Trophoblast cell (in vitro differentiated cells and primary cell): ENCODE results near the gene SLC1A4.
"Not testable (repeated sequence)": the region's sequence is repeated elsewhere in the genome, so short reads cannot be mapped to it uniquely, and the experiment has no call there.

Source experiments
- DNase-seq, 2 donors: peaks; one replicate each; pipeline ENCODE4 v3.0.0-alpha.2; 2016
- H2AFZ ChIP-seq: 2 replicates; pipeline ENCODE4 v1.6.1; 2013; ENCODE audit warnings: low read length, moderate library complexity, mild to moderate bottlenecking; ENCODE audit not compliant: insufficient read depth, poor library complexity
- H2AK5ac ChIP-seq: 2 replicates; pipeline ENCODE4 v1.6.1; 2013; ENCODE audit warnings: mild to moderate bottlenecking, low read length
- H2BK120ac ChIP-seq: 2 replicates; pipeline ENCODE4 v1.6.1; 2013; ENCODE audit warnings: low read length, mild to moderate bottlenecking, moderate library complexity; ENCODE audit not compliant: insufficient read depth, poor library complexity
- H2BK12ac ChIP-seq: 2 replicates; pipeline ENCODE4 v1.6.1; 2013; ENCODE audit warnings: mild to moderate bottlenecking, low read length, moderate library complexity
- H2BK5ac ChIP-seq: 2 replicates; pipeline ENCODE4 v1.6.1; 2013; ENCODE audit warnings: low read length, low read depth, moderate library complexity, mild to moderate bottlenecking; ENCODE audit not compliant: poor library complexity
- H3K14ac ChIP-seq: 2 replicates; pipeline ENCODE4 v1.6.1; 2013; ENCODE audit warnings: mild to moderate bottlenecking, low read length
- H3K18ac ChIP-seq: 2 replicates; pipeline ENCODE4 v1.6.1; 2013; ENCODE audit warnings: mild to moderate bottlenecking, low read length
- H3K23ac ChIP-seq: 2 replicates; pipeline ENCODE4 v1.6.1; 2013; ENCODE audit warnings: low read length
- H3K27ac ChIP-seq: 2 replicates; pipeline ENCODE4 v1.5.1; 2013; ENCODE audit warnings: low read depth, mild to moderate bottlenecking, inconsistent platforms, low read length, moderate library complexity
- H3K27me3 ChIP-seq: 2 replicates; pipeline ENCODE4 v1.6.1; 2013; ENCODE audit warnings: inconsistent platforms, mild to moderate bottlenecking, low read length, moderate library complexity; ENCODE audit not compliant: insufficient read depth
- H3K36me3 ChIP-seq, 2 experiments: 1 replicate in 1 of 2; 2 replicates in 1 of 2; pipeline ENCODE4 v1.6.1; 2013; ENCODE audit warnings: low read length in 2 of 2, mild to moderate bottlenecking in 2 of 2, moderate library complexity in 1 of 2; ENCODE audit not compliant: insufficient read depth in 2 of 2, control insufficient read depth in 1 of 2
- H3K4ac ChIP-seq: 2 replicates; pipeline ENCODE4 v1.6.1; 2013; ENCODE audit warnings: low read depth, mild to moderate bottlenecking, low read length, moderate library complexity
- H3K4me1 ChIP-seq, 2 experiments: 1 replicate in 1 of 2; 2 replicates in 1 of 2; pipeline ENCODE4 v1.6.1; 2013; ENCODE audit warnings: low read length in 2 of 2, mild to moderate bottlenecking in 2 of 2, moderate library complexity in 1 of 2; ENCODE audit not compliant: insufficient read depth in 2 of 2, control insufficient read depth in 1 of 2
- H3K4me2 ChIP-seq: 2 replicates; pipeline ENCODE4 v1.6.1; 2013; ENCODE audit warnings: inconsistent platforms, mild to moderate bottlenecking, low read length, moderate library complexity
- H3K4me3 ChIP-seq: 2 replicates; pipeline ENCODE4 v1.5.1; 2013; ENCODE audit warnings: mild to moderate bottlenecking, low read depth, low read length, inconsistent platforms
- H3K79me1 ChIP-seq: one replicate; pipeline ENCODE4 v1.6.1; 2013; ENCODE audit warnings: low read length
- H3K79me2 ChIP-seq: 2 replicates; pipeline ENCODE4 v1.6.1; 2013; ENCODE audit warnings: low read length, mild to moderate bottlenecking; ENCODE audit not compliant: control insufficient read depth, insufficient read depth, poor library complexity
- H3K9ac ChIP-seq: 2 replicates; pipeline ENCODE4 v1.6.1; 2013; ENCODE audit warnings: mild to moderate bottlenecking, low read length
- H3K9me3 ChIP-seq: 2 replicates; pipeline ENCODE4 v1.6.1; 2013; ENCODE audit warnings: low read depth, mild to moderate bottlenecking, control low read depth, inconsistent platforms, low read length; ENCODE audit not compliant: insufficient read depth
- H4K12ac ChIP-seq: 2 replicates; pipeline ENCODE4 v1.6.1; 2013; ENCODE audit warnings: low read depth, mild to moderate bottlenecking, low read length, moderate library complexity
- H4K8ac ChIP-seq: 2 replicates; pipeline ENCODE4 v1.6.1; 2013; ENCODE audit warnings: low read depth, mild to moderate bottlenecking, low read length, moderate library complexity
- H4K91ac ChIP-seq: one replicate; pipeline ENCODE4 v1.6.1; 2013; ENCODE audit warnings: low read depth, mild to moderate bottlenecking, low read length, moderate library complexity
- WGBS: extraction: QIAGEN DNeasy Blood & Tissue Kit; methylation state at CpG from one replicate; pipeline ENCODE4 v1.1.7; 2013; ENCODE audit warnings: missing lambda C conversion rate; ENCODE audit not compliant: insufficient read length, insufficient coverage; ENCODE audit errors: extremely low coverage; 5-methylcytosine and 5-hydroxymethylcytosine counted together

Gene SLC1A4

GRCh38 chr2:65033178-65033577, 44.0 kb downstream of the SLC1A4 start:
- no peaks in the 10 kb centered on the region for H3K27me3 ChIP-seq
- H3K14ac ChIP-seq, result no peak overlapping the region
- peaks cover 0 to 2% of the 10 kb centered on the region in 2 experiments for H3K4me1 ChIP-seq
- H4K8ac ChIP-seq, result no peak overlapping the region
- no peak for DNase-seq
- H3K79me1 ChIP-seq, result no peaks in the 10 kb centered on the region
- H3K36me3 ChIP-seq, result no peaks in the 10 kb centered on the region
- H3K4me2 ChIP-seq, result no peak overlapping the region
- H3K79me2 ChIP-seq, result no peaks in the 10 kb centered on the region
- no peak overlapping the region for H2BK5ac ChIP-seq
- H3K4me3 ChIP-seq, result no peak overlapping the region
- no peak overlapping the region for H3K27ac ChIP-seq
- H3K18ac ChIP-seq, result no peak overlapping the region
- H4K91ac ChIP-seq, result no peak overlapping the region
- no peak overlapping the region for H3K9ac ChIP-seq
- H2AFZ ChIP-seq, result no peak overlapping the region
- no peaks in the 10 kb centered on the region for H3K9me3 ChIP-seq
- no peak overlapping the region for H3K23ac ChIP-seq
- no peak overlapping the region for H3K4ac ChIP-seq
- H2AK5ac ChIP-seq, result no peak overlapping the region
- no CpG with 5 or more reads among the region's 4 CpGs for WGBS
- no peak overlapping the region for H2BK12ac ChIP-seq
- no peak overlapping the region for H4K12ac ChIP-seq
- no peak overlapping the region for H2BK120ac ChIP-seq

GRCh38 chr2:65033667-65034066, 44.5 kb downstream of the SLC1A4 start:
- not testable (repeated sequence) for H3K4me3 ChIP-seq, H4K91ac ChIP-seq, H2BK5ac ChIP-seq, H3K23ac ChIP-seq, H3K79me1 ChIP-seq, H2AFZ ChIP-seq, DNase-seq, H2BK12ac ChIP-seq, H3K4me1 ChIP-seq, H3K79me2 ChIP-seq, H3K18ac ChIP-seq, H3K36me3 ChIP-seq, H2AK5ac ChIP-seq, H3K27me3 ChIP-seq, H2BK120ac ChIP-seq, H3K27ac ChIP-seq, H3K9ac ChIP-seq, H3K4ac ChIP-seq, H3K14ac ChIP-seq, H4K8ac ChIP-seq, H4K12ac ChIP-seq, H3K4me2 ChIP-seq, H3K9me3 ChIP-seq
- WGBS, result no CpG with 5 or more reads among the region's 4 CpGs

DNA sequence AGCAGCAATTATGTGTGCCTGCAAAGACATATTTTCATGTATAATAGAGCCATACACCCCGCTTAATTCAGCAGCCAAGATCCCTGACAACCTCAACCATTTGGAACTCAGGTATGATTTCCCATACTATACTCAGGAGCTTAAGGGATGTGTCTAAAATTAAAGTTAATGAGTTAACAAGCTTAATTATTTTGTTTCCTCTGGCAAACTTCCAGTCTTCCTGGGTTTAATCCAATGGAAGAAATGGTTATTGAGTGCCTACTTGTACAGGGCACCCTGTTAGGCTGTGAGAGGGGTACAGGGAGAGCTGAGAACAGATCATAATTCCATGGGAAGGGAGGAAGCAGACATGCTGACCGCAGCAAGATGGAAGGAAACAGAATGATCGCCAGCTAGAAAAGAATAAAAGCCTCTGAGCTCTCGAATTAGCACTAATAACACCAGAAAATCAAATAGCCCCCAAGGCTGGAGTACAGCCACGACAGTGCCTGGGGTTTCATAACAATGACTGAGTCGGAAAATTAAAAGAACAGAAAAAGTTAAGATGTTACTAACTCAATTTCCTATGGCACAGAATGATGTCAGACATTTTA, 46.2 kb downstream of the SLC1A4 start:
- peaks cover 0 to 2% of the 10 kb centered on the region in 2 experiments for H3K4me1 ChIP-seq
- no peaks in the 10 kb centered on the region for H3K9me3 ChIP-seq
- no peak overlapping the region for H3K23ac ChIP-seq
- no peak overlapping the region for H2BK5ac ChIP-seq
- WGBS, result no CpG with 5 or more reads among the region's 6 CpGs
- no peaks in the 10 kb centered on the region for H3K36me3 ChIP-seq
- no peaks in the 10 kb centered on the region for H3K79me2 ChIP-seq
- H2AK5ac ChIP-seq, result no peak overlapping the region
- H4K91ac ChIP-seq, result no peak overlapping the region
- no peak overlapping the region for H3K4ac ChIP-seq
- H3K4me2 ChIP-seq, result no peak overlapping the region
- H3K79me1 ChIP-seq, result no peaks in the 10 kb centered on the region
- no peak overlapping the region for H2AFZ ChIP-seq
- H3K27me3 ChIP-seq, result no peaks in the 10 kb centered on the region
- H3K14ac ChIP-seq, result no peak overlapping the region
- H2BK12ac ChIP-seq, result no peak overlapping the region
- no peak overlapping the region for H4K12ac ChIP-seq
- no peak overlapping the region for H3K18ac ChIP-seq
- H3K27ac ChIP-seq, result no peak overlapping the region
- no peak overlapping the region for H3K9ac ChIP-seq
- H3K4me3 ChIP-seq, result no peak overlapping the region
- DNase-seq, result no peak
- no peak overlapping the region for H2BK120ac ChIP-seq
- H4K8ac ChIP-seq, result no peak overlapping the region

GRCh38 chr2:65037178-65037577, 48.0 kb downstream of the SLC1A4 start:
- H4K12ac ChIP-seq, result no peak overlapping the region
- H3K4me3 ChIP-seq, result no peak overlapping the region
- no peak for DNase-seq
- H3K4me2 ChIP-seq, result no peak overlapping the region
- H3K79me2 ChIP-seq, result no peaks in the 10 kb centered on the region
- H3K36me3 ChIP-seq, result no peaks in the 10 kb centered on the region
- H3K9ac ChIP-seq, result no peak overlapping the region
- no peak overlapping the region for H2BK120ac ChIP-seq
- H3K14ac ChIP-seq, result no peak overlapping the region
- no peak overlapping the region for H4K8ac ChIP-seq
- no peak overlapping the region for H2BK12ac ChIP-seq
- no peak overlapping the region for H3K4ac ChIP-seq
- no peak overlapping the region for H2BK5ac ChIP-seq
- H3K4me1 ChIP-seq, result peaks cover 0 to 2% of the 10 kb centered on the region in 2 experiments
- H2AFZ ChIP-seq, result no peak overlapping the region
- H3K27ac ChIP-seq, result no peak overlapping the region
- H4K91ac ChIP-seq, result no peak overlapping the region
- no peaks in the 10 kb centered on the region for H3K27me3 ChIP-seq
- no peaks in the 10 kb centered on the region for H3K79me1 ChIP-seq
- no CpG with 5 or more reads among the region's 3 CpGs for whole genome bisulfite sequencing
- no peak overlapping the region for H3K18ac ChIP-seq
- H3K9me3 ChIP-seq, result no peaks in the 10 kb centered on the region
- no peak overlapping the region for H3K23ac ChIP-seq
- H2AK5ac ChIP-seq, result no peak overlapping the region
